Measurements from ENCODE around the gene KRT72. TPM values are rescaled to one million over a fixed set of nuclear protein-coding genes. Genes with fewer than 3 reads are reported as not detected.

The KRT72 gene
- total RNA-seq, 1 donor from 2014 or later: 0.27 TPM

GRCh38 chr12:52546126-52546525 lies 55.1 kb downstream of the KRT72 start:
- intact Hi-C loops (cut with micrococcal nuclease): no loop called here

GRCh38 chr12:52543985-52544883 lies 57.0 kb downstream of the KRT72 start:
- intact Hi-C loops (cut with micrococcal nuclease): no loop called here

GRCh38 chr12:52542785-52543318 lies 58.4 kb downstream of the KRT72 start:
- intact Hi-C loops (cut with micrococcal nuclease): no loop called here

GRCh38 chr12:52542157-52542556 lies 59.1 kb downstream of the KRT72 start:
- intact Hi-C loops (cut with micrococcal nuclease): no loop called here

- intact Hi-C loops (cut with micrococcal nuclease): no loop called here
Observed at GRCh38 chr12:52541709-52542108, 59.6 kb downstream of the KRT72 start.

GRCh38 chr12:52540531-52540930 lies 60.7 kb downstream of the KRT72 start:
- intact Hi-C loops (cut with micrococcal nuclease): no loop called here

GRCh38 chr12:52539821-52540173 lies 61.5 kb downstream of the KRT72 start:
- intact Hi-C loops (cut with micrococcal nuclease): no loop called here

- intact Hi-C loops (cut with micrococcal nuclease): no loop called here
Observed at GRCh38 chr12:52539083-52539820, 62.0 kb downstream of the KRT72 start.

GRCh38 chr12:52537101-52537500 lies 64.2 kb downstream of the KRT72 start:
- intact Hi-C loops (cut with micrococcal nuclease): no loop called here

Other genes with a start within 250 kb of the KRT72 start
- gene KRT85, start 234.0 kb downstream of the KRT72 start, total RNA-seq: not detected in 2 replicates
- not detected in 2 replicates for gene KRT84, start 215.8 kb downstream of the KRT72 start, total RNA-seq
- gene KRT82, start 195.1 kb downstream of the KRT72 start, total RNA-seq: not detected in 2 replicates
- gene KRT75, start 167.1 kb downstream of the KRT72 start, total RNA-seq: not detected in 2 replicates
- not detected in 2 replicates for gene KRT6B, start 149.3 kb downstream of the KRT72 start, total RNA-seq
- gene KRT6C, start 127.7 kb downstream of the KRT72 start, total RNA-seq: not detected in 2 replicates
- gene KRT6A, start 108.2 kb downstream of the KRT72 start, total RNA-seq: not detected in 2 replicates
- not detected in 2 replicates for gene KRT5, start 81.1 kb downstream of the KRT72 start, total RNA-seq
- not detected in 2 replicates for gene KRT71, start 48.3 kb downstream of the KRT72 start, total RNA-seq
- gene KRT74, start 27.6 kb downstream of the KRT72 start, total RNA-seq: not detected in 2 replicates
- 0.25 and 0.34 TPM in 2 replicates for gene KRT73, start 17.1 kb upstream of the KRT72 start, total RNA-seq
- gene KRT2, start 50.7 kb upstream of the KRT72 start, total RNA-seq: 0.07 and 0.09 TPM in 2 replicates
- 8.1 and 9.2 TPM in 2 replicates for gene KRT1, start 78.9 kb upstream of the KRT72 start, total RNA-seq
- not detected in 2 replicates for gene KRT77, start 102.1 kb upstream of the KRT72 start, total RNA-seq
- gene KRT76, start 175.9 kb upstream of the KRT72 start, total RNA-seq: not detected in 2 replicates
- gene KRT3, start 194.7 kb upstream of the KRT72 start, total RNA-seq: not detected in 2 replicates
- gene KRT4, start 212.7 kb upstream of the KRT72 start, total RNA-seq: not detected in 2 replicates
- not detected in 2 replicates for gene KRT79, start 232.8 kb upstream of the KRT72 start, total RNA-seq
- not detected in 2 replicates for gene KRT78, start 247.5 kb upstream of the KRT72 start, total RNA-seq